Vagina (tissue), 2 donors: ENCODE data around the gene TTC5. TPM values are rescaled to one million over a fixed set of nuclear protein-coding genes. Genes with fewer than 3 reads are reported as not detected.

ENCODE experiments used
- DNase-seq, 2 donors: peaks; one replicate each; pipeline ENCODE4 v3.0.0-alpha.2; 2017; ENCODE audit errors: extremely low spot score in 2 of 2
- H3K27ac ChIP-seq: fragments of 200-600 bp; sonication (generic); one replicate; pipeline ENCODE4 v1.5.1; 2019
- H3K27me3 ChIP-seq: fragments of 200-600 bp; sonication (generic); one replicate; pipeline ENCODE4 v1.5.1; 2019
- H3K36me3 ChIP-seq, 2 donors: fragments of 200-600 bp; sonication (generic); one replicate each; pipeline ENCODE4 v1.5.1; 2017 to 2019
- H3K4me1 ChIP-seq: fragments of 200-600 bp; sonication (generic); one replicate; pipeline ENCODE4 v1.5.1; 2019
- H3K4me3 ChIP-seq, 2 donors: fragments of 200-600 bp; sonication (generic); 1 replicate in 1 of 2; 2 replicates in 1 of 2; pipeline ENCODE4 v1.5.1; 2016 to 2019
- H3K9me3 ChIP-seq: fragments of 200-600 bp; sonication (generic); one replicate; pipeline ENCODE4 v1.5.1; 2019
- POLR2A ChIP-seq, 2 donors: fragments of 450-650 bp; IDR thresholded peaks; one replicate each; pipeline ENCODE4 v1.6.1; 2017; ENCODE audit warnings: antibody characterized with exemption in 2 of 2, mild to moderate bottlenecking in 2 of 2, moderate library complexity in 2 of 2
- POLR2AphosphoS5 ChIP-seq, 2 donors: sonication (generic); formaldehyde crosslinking; IDR thresholded peaks; one replicate each; pipeline ENCODE4 v1.9.0; 2017; ENCODE audit warnings: antibody characterized with exemption in 2 of 2, mild to moderate bottlenecking in 2 of 2, low read depth in 1 of 2; ENCODE audit not compliant: insufficient read depth in 1 of 2
- intact Hi-C: fragments of 100-400 bp; cut with DNase I; formaldehyde crosslinking; loops from one replicate; pipeline ENCODE4 v1.15.1; 2023
- total RNA-seq: library from RNA; depleted of rRNA; stranded (reverse); fragments of >200 nt; gene quantifications from one replicate; pipeline ENCODE4 v1.2.3, GENCODE V29; 2016
- TF ChIP-seq, protein P1 (sequence below), 3 experiments: fragments of 450-650 bp in 2 of 3; fragments of 200-600 bp in 1 of 3; sonication (generic) in 1 of 3; IDR thresholded peaks; one replicate each; pipeline ENCODE4 v1.5.1; 2017 to 2019; ENCODE audit warnings: antibody characterized with exemption in 3 of 3, mild to moderate bottlenecking in 2 of 3, moderate library complexity in 2 of 3

TTC5 gene
- total RNA-seq, 1 donor from 2014 or later, result 10.8 TPM

DNA sequence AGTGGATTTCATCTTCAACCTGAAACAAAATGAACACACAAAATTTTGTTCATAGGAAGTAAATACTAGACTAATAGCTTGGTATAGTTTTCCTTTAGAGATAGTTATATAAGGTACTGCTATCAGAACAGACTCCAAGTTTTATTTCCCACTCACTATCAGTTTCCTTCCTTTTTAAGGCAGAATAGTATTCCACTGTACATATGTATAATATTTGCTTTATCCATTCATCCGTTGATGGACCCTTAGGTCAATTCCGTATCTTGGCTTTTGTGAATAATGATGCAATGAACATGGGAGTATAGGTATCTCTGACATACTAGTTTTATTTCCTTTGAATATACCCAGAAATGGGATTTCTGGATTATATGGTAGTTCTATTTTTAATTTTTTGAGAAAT lies 23.6 kb upstream of the TTC5 start:
- H3K4me1 ChIP-seq, result peaks cover 29% of the 10 kb centered on the region
- no peaks in the 10 kb centered on the region for H3K27me3 ChIP-seq
- peaks cover 0 to 24% of the 10 kb centered on the region in 2 donors for H3K36me3 ChIP-seq
- H3K27ac ChIP-seq, result no peak overlapping the region
- intact Hi-C loops, result loop anchor here (5.0 kb wide), 1 partner anchor 283 kb away; no protein-coding TSS in a partner anchor
- DNase-seq, result no peak
- TF ChIP-seq POLR2A (IDR thresholded peaks at IDR 0.05) (no peak), POLR2AphosphoS5 (IDR thresholded peaks at IDR 0.05; ENCODE audit: insufficient read depth in 1 of 2, low read depth in 1 of 2) (no peak)
- TF ChIP-seq, protein P1, sequence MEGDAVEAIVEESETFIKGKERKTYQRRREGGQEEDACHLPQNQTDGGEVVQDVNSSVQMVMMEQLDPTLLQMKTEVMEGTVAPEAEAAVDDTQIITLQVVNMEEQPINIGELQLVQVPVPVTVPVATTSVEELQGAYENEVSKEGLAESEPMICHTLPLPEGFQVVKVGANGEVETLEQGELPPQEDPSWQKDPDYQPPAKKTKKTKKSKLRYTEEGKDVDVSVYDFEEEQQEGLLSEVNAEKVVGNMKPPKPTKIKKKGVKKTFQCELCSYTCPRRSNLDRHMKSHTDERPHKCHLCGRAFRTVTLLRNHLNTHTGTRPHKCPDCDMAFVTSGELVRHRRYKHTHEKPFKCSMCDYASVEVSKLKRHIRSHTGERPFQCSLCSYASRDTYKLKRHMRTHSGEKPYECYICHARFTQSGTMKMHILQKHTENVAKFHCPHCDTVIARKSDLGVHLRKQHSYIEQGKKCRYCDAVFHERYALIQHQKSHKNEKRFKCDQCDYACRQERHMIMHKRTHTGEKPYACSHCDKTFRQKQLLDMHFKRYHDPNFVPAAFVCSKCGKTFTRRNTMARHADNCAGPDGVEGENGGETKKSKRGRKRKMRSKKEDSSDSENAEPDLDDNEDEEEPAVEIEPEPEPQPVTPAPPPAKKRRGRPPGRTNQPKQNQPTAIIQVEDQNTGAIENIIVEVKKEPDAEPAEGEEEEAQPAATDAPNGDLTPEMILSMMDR (IDR thresholded peaks at IDR 0.05), result no peak
- no peak overlapping the region for H3K4me3 ChIP-seq
- H3K9me3 ChIP-seq, result no peaks in the 10 kb centered on the region

- Histone ChIP-seq H3K9me3 (no peaks in the 10 kb centered on the region), H3K4me1 (peaks cover 29% of the 10 kb centered on the region), H3K4me3 (no peak overlapping the region), H3K36me3 (peaks cover 0 to 29% of the 10 kb centered on the region in 2 donors), H3K27ac (no peak overlapping the region), H3K27me3 (no peaks in the 10 kb centered on the region)
- no peak for TF ChIP-seq POLR2AphosphoS5 (IDR thresholded peaks at IDR 0.05; ENCODE audit: insufficient read depth in 1 of 2, low read depth in 1 of 2)
- no peak for TF ChIP-seq POLR2A (IDR thresholded peaks at IDR 0.05)
- TF ChIP-seq, protein P1 (IDR thresholded peaks at IDR 0.05), result no peak
- no peak for DNase-seq
- intact Hi-C loops, result loop anchor here (5.0 kb wide), 1 partner anchor 284 kb away; no protein-coding TSS in a partner anchor
Measured at GRCh38 chr14:20328705-20329104, 23.0 kb upstream of the TTC5 start.

DNA sequence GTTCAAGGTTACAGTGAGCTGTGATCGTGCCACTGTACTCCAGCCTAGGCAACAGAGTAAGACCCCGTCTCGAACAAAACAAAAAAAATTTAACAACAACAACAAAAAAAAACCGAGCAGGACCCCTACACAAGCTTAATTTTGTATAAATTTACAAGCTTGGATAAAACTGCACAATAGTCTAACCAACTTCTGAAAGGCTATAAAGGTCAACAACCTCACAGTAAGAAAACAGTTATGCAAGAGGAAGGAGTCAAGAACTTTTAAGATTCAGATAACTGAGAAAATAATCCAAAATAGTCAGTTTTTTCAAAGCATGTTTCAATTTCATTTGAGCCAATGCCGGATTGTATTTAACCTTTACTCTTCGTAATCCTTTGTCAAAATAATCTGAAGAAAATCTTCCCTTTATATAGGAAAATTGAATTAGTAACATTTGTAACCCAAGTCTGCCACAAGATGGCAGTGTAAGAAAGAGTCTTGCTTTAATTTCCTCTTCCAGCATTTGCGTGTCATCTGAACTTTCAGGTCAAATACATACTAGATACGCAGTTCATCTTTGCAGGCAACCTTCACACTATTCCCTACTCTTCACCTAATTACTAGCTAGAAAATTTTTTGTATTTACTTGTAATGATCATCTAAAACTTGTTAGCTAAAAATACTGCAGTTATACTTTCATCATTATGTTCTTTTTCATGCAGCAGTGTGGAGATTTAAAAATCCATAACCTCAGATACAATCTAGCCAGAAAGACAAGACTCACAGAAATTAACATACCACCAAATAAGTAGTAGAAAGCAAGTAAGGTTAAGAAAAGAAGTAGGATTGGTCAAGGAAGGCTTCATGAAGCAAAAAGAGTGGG lies 21.5 kb upstream of the TTC5 start:
- no peak overlapping the region for H3K4me3 ChIP-seq
- no peaks in the 10 kb centered on the region for H3K27me3 ChIP-seq
- H3K4me1 ChIP-seq, result peaks cover 24% of the 10 kb centered on the region
- peaks cover 0 to 39% of the 10 kb centered on the region in 2 donors for H3K36me3 ChIP-seq
- H3K9me3 ChIP-seq, result no peaks in the 10 kb centered on the region
- intact Hi-C loops, result loop anchor here (5.0 kb wide), 1 partner anchor 285 kb away; no protein-coding TSS in a partner anchor
- H3K27ac ChIP-seq, result peak overlapping the region; percentile 42
- TF ChIP-seq POLR2AphosphoS5 (IDR thresholded peaks at IDR 0.05; ENCODE audit: insufficient read depth in 1 of 2, low read depth in 1 of 2) (peak in 1 of 2 donors; percentile 69), POLR2A (IDR thresholded peaks at IDR 0.05) (no peak)
- TF ChIP-seq, protein P1 (IDR thresholded peaks at IDR 0.05), result peak; percentile 64 to 74 (median 65)
- DNase-seq, result no peak

- intact Hi-C loops, result no loop called here
- TF ChIP-seq POLR2A (IDR thresholded peaks at IDR 0.05) (no peak), POLR2AphosphoS5 (IDR thresholded peaks at IDR 0.05; ENCODE audit: insufficient read depth in 1 of 2, low read depth in 1 of 2) (no peak)
- TF ChIP-seq, protein P1 (IDR thresholded peaks at IDR 0.05), result no peak
Measured at GRCh38 chr14:20317720-20318119, 12.0 kb upstream of the TTC5 start.

GRCh38 chr14:20314026-20314425 lies 8.3 kb upstream of the TTC5 start:
- Histone ChIP-seq H3K36me3 (peaks cover 0 to 62% of the 10 kb centered on the region in 2 donors), H3K4me3 (no peak overlapping the region), H3K27ac (no peak overlapping the region), H3K9me3 (no peaks in the 10 kb centered on the region), H3K4me1 (no peaks in the 10 kb centered on the region), H3K27me3 (no peaks in the 10 kb centered on the region)
- intact Hi-C loops, result no loop called here
- TF ChIP-seq POLR2A (IDR thresholded peaks at IDR 0.05) (no peak), POLR2AphosphoS5 (IDR thresholded peaks at IDR 0.05; ENCODE audit: insufficient read depth in 1 of 2, low read depth in 1 of 2) (no peak)
- TF ChIP-seq, protein P1 (IDR thresholded peaks at IDR 0.05), result no peak
- no peak for DNase-seq

More at GRCh38 chr14:20317720-20318119, 12.0 kb upstream of the TTC5 start:
- H3K36me3 ChIP-seq, result peaks cover 0 to 57% of the 10 kb centered on the region in 2 donors
- H3K9me3 ChIP-seq, result no peaks in the 10 kb centered on the region
- H3K4me3 ChIP-seq, result no peak overlapping the region
- no peaks in the 10 kb centered on the region for H3K27me3 ChIP-seq
- H3K4me1 ChIP-seq, result no peaks in the 10 kb centered on the region
- no peak for DNase-seq
- no peak overlapping the region for H3K27ac ChIP-seq
